Myocyte (in vitro differentiated cells): ENCODE measurements around the gene HPCAL1. TPM values are rescaled to one million over a fixed set of nuclear protein-coding genes. Genes with fewer than 3 reads are reported as not detected.
"Not testable (repeated sequence)": the region's sequence is repeated elsewhere in the genome, so short reads cannot be mapped to it uniquely, and the experiment has no call there.

Experiments used
- DNase-seq: peaks from one replicate; pipeline ENCODE4 v3.0.0-alpha.2; 2012; ENCODE audit warnings: low read depth
- total RNA-seq: library from RNA; depleted of rRNA; stranded (reverse); fragments of >200 nt; gene quantifications from 2 replicates; pipeline ENCODE4 v1.2.3, GENCODE V29; 2014

Gene HPCAL1
- total RNA-seq, 1 donor from 2014 or later = 91.6 TPM

DNA sequence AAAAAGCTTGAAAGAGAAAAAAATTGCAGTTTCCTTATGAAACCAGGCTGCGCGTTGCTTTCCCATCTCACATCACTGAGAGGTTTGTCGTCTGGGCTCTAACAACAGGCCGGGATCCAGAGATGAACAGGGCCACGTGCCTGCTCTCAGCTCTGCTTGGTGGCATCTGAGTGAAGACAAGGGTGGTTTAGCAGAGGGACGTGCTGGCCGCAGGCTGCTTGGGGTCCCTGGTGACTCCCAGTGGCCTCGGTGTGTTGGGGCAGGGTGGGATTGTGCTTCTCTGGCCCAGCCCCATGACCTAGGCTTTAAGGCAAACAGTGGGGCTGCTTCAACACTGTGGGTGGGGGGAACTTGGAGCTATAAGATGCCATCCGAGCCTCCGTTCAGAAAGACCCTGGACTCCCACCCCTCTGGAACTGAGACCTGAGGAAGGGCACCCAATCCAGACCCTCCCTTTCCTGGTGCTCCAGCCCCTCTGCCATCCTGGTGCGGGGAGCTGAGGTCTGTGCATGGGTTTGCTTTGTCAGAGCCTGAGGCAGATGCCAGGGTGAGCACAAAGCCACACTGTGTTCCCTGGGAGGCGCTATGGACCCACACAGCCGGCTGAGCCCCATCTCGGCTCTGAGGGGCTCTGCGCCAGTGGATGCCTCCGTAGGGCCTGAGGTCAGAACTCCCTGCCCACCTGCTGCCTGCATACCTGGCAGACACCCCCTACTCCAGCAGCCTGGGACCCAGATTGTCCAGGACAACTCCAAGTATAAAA, 18.4 kb upstream of the HPCAL1 start:
- no peak for DNase-seq

DNA sequence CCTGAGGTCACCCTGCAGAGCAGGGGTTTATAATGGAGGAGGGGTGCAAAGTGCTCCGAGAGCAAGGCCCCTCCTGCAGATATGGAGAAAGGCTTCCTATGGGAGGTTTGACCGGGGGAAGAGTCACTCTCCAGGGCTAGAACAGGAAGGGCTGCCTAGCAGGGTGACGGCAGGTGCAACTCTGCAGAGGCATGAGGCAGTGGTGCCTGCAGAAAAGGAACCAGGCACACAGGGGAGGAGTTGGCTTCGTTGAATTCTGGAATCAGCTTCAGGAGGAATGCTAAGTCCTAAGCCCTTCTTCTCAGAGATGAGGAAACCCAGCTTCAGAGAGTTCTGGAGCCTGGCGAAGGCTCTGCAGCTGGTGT, 17.5 kb upstream of the HPCAL1 start:
- DNase-seq = no peak

GRCh38 chr2:10285556-10286198, 17.0 kb upstream of the HPCAL1 start:
- peak; percentile 95 for DNase-seq

- no peak for DNase-seq
These were observed 16.3 kb upstream of the HPCAL1 start for GRCh38 chr2:10286216-10287037.

GRCh38 chr2:10287761-10288160, 14.9 kb upstream of the HPCAL1 start:
- no peak for DNase-seq

GRCh38 chr2:10288606-10289005, 14.1 kb upstream of the HPCAL1 start:
- no peak for DNase-seq

DNA sequence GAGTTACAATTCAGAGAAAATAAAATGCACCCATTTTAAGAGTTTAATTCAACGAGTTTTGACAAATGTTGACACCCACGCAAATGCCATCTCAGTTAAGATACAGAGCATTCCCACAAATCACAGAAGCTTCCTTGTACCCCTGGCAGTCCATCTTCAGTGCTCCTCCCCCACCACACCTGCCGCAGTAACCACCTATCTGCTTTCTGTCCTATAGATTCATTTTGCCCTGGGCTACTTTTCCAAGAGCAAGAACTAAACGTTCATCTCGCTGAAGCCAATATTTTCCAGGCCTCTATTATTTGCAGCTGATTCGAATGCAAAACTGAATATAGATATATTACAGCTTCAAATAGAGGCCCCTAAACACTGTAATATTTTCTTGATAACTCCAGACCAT, 13.4 kb upstream of the HPCAL1 start:
- no peak for DNase-seq

DNA sequence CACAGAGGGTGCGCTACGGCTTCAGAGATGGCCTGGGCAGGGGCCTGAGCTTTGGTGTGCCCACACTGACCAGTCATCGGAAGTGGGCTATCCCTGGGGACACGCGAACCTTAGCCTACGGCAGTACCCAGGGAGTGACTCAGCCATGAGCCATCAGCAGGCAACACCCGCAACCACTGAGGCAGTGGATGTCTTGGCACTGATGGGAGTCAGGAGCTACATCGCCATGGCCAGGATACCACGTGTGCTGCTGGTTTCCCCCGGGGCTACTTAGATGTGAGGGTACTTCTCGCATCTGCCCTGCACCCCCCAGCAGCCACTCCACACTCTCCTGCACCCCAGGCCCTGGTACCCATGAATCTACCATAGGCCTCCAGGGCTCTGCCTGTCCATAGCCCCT, 12.8 kb upstream of the HPCAL1 start:
- DNase-seq = peak; percentile 84

GRCh38 chr2:10291376-10291775, 11.3 kb upstream of the HPCAL1 start:
- not testable (repeated sequence) for DNase-seq

GRCh38 chr2:10292033-10292432, 10.7 kb upstream of the HPCAL1 start:
- no peak for DNase-seq

DNA sequence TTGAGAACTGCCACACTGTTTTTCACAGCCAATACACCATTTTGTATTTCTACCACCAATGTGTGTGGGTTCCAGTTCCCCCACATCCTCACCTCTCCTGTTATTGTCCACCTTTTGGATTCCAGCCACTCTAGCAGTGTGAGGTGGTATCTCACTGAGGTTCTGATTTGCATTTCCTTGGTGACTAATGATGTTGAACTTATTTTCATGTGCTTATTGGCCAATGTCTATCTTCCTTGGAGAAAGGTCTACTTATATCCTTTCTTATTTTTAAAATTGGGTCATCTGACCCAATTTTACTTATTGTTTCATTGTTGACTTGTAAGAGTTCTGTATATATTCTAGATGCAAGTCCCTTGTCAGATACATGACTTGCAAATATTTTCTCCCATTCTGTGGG, 9.1 kb upstream of the HPCAL1 start:
- no peak for DNase-seq

DNA sequence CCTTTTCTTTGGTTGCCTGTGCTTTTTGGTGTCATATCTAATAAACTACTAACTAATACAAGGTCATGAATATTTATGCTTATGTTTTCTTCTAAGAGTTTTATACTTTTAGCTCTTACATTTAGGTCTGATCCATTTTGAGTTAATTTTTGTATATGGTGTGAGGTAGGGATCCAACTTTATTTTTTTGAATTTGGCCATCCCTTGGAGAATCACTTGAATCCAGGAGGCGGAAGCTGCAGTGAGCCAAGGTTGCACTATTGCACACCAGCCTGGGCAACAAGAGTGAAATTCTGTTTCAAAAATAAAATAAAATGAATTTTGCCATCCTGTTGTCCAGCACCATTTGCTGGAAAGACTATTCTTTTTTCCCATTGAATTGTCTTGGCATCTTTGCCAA, 8.6 kb upstream of the HPCAL1 start:
- DNase-seq = no peak

DNA sequence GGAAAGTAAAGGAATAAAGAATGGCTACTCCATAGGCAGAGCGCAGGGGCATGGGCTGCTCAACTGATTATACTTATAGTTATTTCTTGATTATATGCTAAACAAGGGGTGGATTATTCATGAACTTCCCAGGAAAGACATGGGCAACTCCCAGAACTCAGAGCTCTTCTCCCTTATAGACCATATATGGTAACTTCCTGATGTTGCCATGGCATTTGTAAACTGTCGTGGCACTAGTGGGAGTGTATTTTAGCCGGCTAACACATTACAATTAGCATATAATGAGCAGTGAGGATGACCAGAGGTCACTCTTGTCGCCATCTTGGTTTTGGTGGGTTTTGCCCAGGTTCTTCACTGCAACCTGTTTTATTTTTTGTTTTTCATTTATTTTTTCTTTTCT, 7.1 kb upstream of the HPCAL1 start:
- DNase-seq = not testable (repeated sequence)

DNA sequence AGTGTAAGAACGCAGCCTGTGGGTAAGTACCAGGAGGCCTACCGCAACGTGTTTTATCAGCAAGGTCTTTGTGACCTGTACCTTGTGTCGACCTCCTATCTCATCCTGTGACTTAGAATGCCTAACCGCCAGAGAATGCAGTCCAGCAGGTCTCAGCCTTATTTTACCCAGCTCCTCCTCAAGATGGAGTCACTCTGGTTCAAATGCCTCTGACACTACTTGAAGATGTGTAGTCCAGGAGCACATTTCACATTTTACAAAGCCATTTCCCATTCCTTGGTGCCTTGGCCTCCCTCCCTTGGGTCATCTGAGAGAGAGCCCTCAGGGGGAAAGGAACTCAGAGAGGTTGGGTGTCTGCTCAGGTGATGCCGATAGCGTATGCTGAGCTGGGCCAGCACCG, 6.6 kb upstream of the HPCAL1 start:
- DNase-seq = no peak

GRCh38 chr2:10297191-10297830, 5.4 kb upstream of the HPCAL1 start:
- no peak for DNase-seq

- peak; percentile 68 for DNase-seq
These were observed 4.7 kb upstream of the HPCAL1 start for GRCh38 chr2:10297959-10298531.

- DNase-seq = not testable (repeated sequence)
These were observed 3.9 kb upstream of the HPCAL1 start for GRCh38 chr2:10298777-10299176.

- no peak for DNase-seq
These were observed 2.3 kb upstream of the HPCAL1 start for GRCh38 chr2:10300328-10300920.

GRCh38 chr2:10300997-10301940, 1.4 kb upstream of the HPCAL1 start:
- DNase-seq = no peak
